OCI-LY7 (cell line): ENCODE results near the gene HSP90AB1.

Experiments
- EZH2phosphoT487 ChIP-seq: fragments of 200-600 bp; sonication (generic); IDR thresholded peaks from 2 replicates; pipeline ENCODE4 v1.6.1; 2018; ENCODE audit warnings: low read depth, borderline replicate concordance, mild to moderate bottlenecking, mixed run types, antibody characterized with exemption, low read length, moderate library complexity, mixed read lengths
- TF ChIP-seq, protein P1 (sequence below): fragments of 200-600 bp; sonication (generic); conservative IDR thresholded peaks from 2 replicates; pipeline ENCODE4 v1.5.1; 2014; ENCODE audit warnings: mild to moderate bottlenecking, antibody characterized with exemption, low read length, moderate library complexity, mixed read lengths

- TF ChIP-seq, protein P1, sequence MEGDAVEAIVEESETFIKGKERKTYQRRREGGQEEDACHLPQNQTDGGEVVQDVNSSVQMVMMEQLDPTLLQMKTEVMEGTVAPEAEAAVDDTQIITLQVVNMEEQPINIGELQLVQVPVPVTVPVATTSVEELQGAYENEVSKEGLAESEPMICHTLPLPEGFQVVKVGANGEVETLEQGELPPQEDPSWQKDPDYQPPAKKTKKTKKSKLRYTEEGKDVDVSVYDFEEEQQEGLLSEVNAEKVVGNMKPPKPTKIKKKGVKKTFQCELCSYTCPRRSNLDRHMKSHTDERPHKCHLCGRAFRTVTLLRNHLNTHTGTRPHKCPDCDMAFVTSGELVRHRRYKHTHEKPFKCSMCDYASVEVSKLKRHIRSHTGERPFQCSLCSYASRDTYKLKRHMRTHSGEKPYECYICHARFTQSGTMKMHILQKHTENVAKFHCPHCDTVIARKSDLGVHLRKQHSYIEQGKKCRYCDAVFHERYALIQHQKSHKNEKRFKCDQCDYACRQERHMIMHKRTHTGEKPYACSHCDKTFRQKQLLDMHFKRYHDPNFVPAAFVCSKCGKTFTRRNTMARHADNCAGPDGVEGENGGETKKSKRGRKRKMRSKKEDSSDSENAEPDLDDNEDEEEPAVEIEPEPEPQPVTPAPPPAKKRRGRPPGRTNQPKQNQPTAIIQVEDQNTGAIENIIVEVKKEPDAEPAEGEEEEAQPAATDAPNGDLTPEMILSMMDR: no peak
- no peak for TF ChIP-seq EZH2phosphoT487
Observed at GRCh38 chr6:44223319-44224028, 23.4 kb upstream of the HSP90AB1 start, which contains the start of gene SLC29A1.
